ENCODE measurements around the gene PLA1A. TPM values are rescaled to one million over a fixed set of nuclear protein-coding genes. Genes with fewer than 3 reads are reported as not detected.
"Not testable (repeated sequence)": the region's sequence is repeated elsewhere in the genome, so short reads cannot be mapped to it uniquely, and the experiment has no call there.

PLA1A gene
- not detected in 2 replicates for total RNA-seq

GRCh38 chr3:119597548-119598288 is at the start of gene PLA1A:
TSS of gene PLA1A (plus strand) at chr3:119597885. CDS start at chr3:119597914, 29 bp downstream.
- no peak for DNase-seq (ENCODE audit: low read depth)
- H3K4me3 ChIP-seq (ENCODE audit: low read depth, low read length): no peak within 1 kb of the TSS
- no peak for TF ChIP-seq CTCF (IDR thresholded peaks at IDR 0.05; ENCODE audit: insufficient read depth, low read depth, low read length)

GRCh38 chr3:119548341-119548740 is 49.3 kb upstream of the PLA1A start:
- no peak for DNase-seq (ENCODE audit: low read depth)
- no peak overlapping the region for H3K4me3 ChIP-seq (ENCODE audit: low read depth, low read length)
- no peak for TF ChIP-seq CTCF (IDR thresholded peaks at IDR 0.05; ENCODE audit: insufficient read depth, low read depth, low read length)

GRCh38 chr3:119550192-119550910 is 47.3 kb upstream of the PLA1A start:
- no peak for DNase-seq (ENCODE audit: low read depth)
- TF ChIP-seq CTCF (IDR thresholded peaks at IDR 0.05; ENCODE audit: insufficient read depth, low read depth, low read length): no peak
- H3K4me3 ChIP-seq (ENCODE audit: low read depth, low read length): no peak overlapping the region

- no peak for DNase-seq (ENCODE audit: low read depth)
- TF ChIP-seq CTCF (IDR thresholded peaks at IDR 0.05; ENCODE audit: insufficient read depth, low read depth, low read length): no peak
- no peak overlapping the region for H3K4me3 ChIP-seq (ENCODE audit: low read depth, low read length)
Observed at GRCh38 chr3:119551598-119551997, 46.1 kb upstream of the PLA1A start.

GRCh38 chr3:119552928-119553327 is 44.8 kb upstream of the PLA1A start:
- not testable (repeated sequence) for DNase-seq (ENCODE audit: low read depth); H3K4me3 ChIP-seq (ENCODE audit: low read depth, low read length)

- TF ChIP-seq CTCF (IDR thresholded peaks at IDR 0.05; ENCODE audit: insufficient read depth, low read depth, low read length): no peak
- DNase-seq (ENCODE audit: low read depth): no peak
- no peak overlapping the region for H3K4me3 ChIP-seq (ENCODE audit: low read depth, low read length)
Observed at GRCh38 chr3:119553823-119554415, 43.8 kb upstream of the PLA1A start.

GRCh38 chr3:119555309-119555735 is 42.4 kb upstream of the PLA1A start:
- DNase-seq (ENCODE audit: low read depth): no peak
- TF ChIP-seq CTCF (IDR thresholded peaks at IDR 0.05; ENCODE audit: insufficient read depth, low read depth, low read length): no peak
- no peak overlapping the region for H3K4me3 ChIP-seq (ENCODE audit: low read depth, low read length)

Measured in fibroblast of villous mesenchyme (primary cell).